Measurements from ENCODE around the gene CPEB3.

Gene CPEB3

GRCh38 chr10:92103376-92104090 lies 187.3 kb downstream of the CPEB3 start:
- DNase-seq (ENCODE audit: low read depth, low spot score) = no peak

DNA sequence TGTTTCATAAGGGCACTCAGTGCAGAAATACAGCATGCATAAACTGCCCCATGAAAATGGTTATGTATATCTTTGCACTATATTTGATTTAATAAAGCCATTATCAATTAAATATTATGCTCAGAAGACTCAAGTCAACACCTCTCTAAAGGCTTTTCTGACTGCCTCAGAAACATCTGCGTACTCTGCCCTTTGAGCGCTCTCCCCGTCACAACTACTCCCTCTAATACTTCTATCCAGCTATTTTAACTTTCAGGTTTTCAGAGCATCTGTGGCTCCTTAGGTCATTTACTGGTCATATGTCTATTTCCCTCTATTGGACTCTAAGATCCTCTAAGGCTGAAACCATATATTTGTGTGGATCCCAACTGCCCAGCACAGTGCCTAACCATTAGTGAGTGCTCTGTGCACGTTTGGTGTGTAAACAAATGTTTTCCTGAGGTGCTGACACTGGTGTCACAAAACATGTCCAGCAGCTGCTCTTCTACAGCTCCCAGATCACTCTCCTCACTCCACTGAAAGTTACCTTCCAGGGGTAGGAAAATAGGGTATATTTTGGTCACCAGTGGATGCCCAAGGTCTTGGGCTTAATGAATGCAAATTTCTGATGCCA lies 188.2 kb downstream of the CPEB3 start:
- no peak for DNase-seq (ENCODE audit: low read depth, low spot score)

- DNase-seq (ENCODE audit: low read depth, low spot score) = no peak
Measured at GRCh38 chr10:92094960-92095359, 195.9 kb downstream of the CPEB3 start.

GRCh38 chr10:92091965-92092364 lies 198.9 kb downstream of the CPEB3 start:
- DNase-seq (ENCODE audit: low read depth, low spot score) = no peak

DNA sequence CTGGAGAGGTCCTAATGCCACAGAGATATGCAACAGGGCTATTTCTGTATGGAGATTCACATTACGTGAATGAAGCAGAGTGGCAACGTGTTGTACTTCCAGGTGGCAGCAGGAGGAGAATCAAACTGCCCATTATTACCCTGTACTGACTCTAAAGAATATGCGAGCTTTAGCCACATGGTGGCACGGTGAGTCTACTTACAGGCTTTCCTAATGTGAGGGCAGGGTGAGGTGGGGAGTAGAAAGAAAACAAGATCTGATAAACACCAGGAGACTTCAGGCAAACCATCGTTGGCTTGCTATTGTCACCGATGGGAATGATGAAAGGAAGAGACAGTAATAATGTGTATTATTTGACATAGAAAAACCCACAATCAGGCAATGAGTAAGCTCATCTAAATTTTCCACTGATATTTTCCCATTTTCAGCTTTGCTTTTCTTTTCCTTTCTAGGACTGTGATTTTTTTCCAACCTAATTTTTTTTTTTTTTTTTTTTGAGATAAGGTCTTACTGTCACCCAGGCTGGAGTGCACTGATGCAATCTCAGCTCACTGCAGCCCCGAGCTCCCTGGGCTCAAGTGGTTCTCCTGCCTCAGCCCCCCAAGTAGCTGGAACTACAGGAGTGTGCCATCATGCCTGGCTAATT lies 203.0 kb downstream of the CPEB3 start:
- peak; percentile 2 for DNase-seq (ENCODE audit: low read depth, low spot score)

GRCh38 chr10:92082583-92083280 lies 208.1 kb downstream of the CPEB3 start:
- DNase-seq (ENCODE audit: low read depth, low spot score) = no peak

- no peak for DNase-seq (ENCODE audit: low read depth, low spot score)
Measured at GRCh38 chr10:92081641-92082040, 209.2 kb downstream of the CPEB3 start.

GRCh38 chr10:92080244-92080643 lies 210.6 kb downstream of the CPEB3 start:
- no peak for DNase-seq (ENCODE audit: low read depth, low spot score)

- no peak for DNase-seq (ENCODE audit: low read depth, low spot score)
Measured at GRCh38 chr10:92079003-92079402, 211.9 kb downstream of the CPEB3 start.

DNA sequence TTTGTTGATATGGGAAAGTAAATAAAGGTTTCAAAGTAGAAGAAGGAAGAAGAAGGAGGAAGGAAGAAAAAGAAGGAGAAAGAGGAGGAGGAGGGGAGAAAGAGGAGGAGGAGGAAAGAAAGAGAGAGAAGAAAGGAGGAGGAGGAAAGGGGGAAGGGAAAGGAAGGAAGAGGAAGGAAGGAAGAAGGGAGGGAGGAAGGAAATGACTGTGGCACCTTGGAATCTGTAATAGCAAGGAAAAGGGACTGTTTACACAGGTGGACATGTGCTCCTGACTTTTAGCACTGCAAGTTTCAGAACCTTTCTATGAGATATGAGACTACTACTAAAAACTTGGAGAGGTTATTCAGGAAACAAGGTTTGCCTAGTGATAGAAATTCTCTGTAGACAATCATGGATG lies 214.2 kb downstream of the CPEB3 start:
- DNase-seq (ENCODE audit: low read depth, low spot score) = no peak

DNA sequence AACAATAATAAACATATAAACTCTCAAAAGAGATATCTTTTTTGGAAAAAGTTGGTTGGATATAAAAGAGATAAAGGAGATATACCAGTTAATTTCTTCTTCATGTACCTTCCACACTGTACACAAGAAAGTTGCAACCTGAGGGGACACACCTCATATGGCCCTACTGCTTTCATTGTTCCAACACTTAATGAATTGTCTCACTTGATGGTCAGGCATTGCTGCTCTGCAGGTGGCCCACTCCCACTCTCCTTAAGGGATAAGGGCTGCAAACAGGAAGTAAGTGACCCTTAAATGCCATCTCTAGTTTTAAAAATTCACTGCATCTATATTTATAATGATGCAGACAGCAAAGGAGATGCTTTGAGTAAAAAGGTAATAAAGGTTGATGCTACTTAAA lies 215.0 kb downstream of the CPEB3 start:
- DNase-seq (ENCODE audit: low read depth, low spot score) = no peak

GRCh38 chr10:92074126-92074887 lies 216.6 kb downstream of the CPEB3 start:
- DNase-seq (ENCODE audit: low read depth, low spot score) = no peak

DNA sequence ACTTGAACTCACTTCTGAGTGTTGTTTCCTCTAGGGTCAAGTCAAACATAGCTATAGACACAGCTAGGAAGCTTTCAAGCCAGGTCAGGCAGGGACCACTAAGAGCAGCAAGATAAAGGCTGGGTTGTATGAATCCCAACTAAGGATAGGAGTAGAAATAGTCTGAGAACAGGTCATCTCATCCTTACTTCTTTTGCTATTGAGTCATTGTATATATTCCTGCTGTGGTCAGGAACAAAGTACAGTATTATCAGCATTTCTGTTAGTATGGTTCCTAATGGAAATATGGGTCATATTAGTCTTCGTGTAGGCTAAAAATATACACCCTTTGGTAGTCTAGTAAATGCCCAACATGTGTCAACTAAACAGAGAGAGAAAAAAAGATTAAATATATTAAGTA lies 222.0 kb downstream of the CPEB3 start:
- DNase-seq (ENCODE audit: low read depth, low spot score) = no peak

DNA sequence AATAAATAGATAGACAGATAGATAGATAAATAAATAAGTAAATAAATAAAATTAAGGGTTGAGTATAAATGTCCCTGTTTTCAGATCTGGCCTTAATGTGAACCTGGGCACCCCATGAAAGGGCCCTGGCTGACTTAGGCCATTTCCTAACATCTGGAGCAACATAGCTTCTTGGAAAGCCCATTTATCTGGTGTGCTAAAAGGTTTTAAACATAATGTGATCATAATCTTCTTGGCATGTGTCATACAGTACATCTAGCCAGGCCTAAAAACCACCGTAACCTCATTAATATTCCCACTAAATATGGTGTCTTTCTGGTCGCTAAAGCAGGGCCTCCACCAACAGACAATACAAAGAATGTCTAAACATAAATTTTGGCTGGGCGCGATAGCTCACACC lies 224.5 kb downstream of the CPEB3 start:
- no peak for DNase-seq (ENCODE audit: low read depth, low spot score)

GRCh38 chr10:92064506-92064905 lies 226.4 kb downstream of the CPEB3 start:
- DNase-seq (ENCODE audit: low read depth, low spot score) = no peak

- DNase-seq (ENCODE audit: low read depth, low spot score) = no peak
Measured at GRCh38 chr10:92062273-92062672, 228.6 kb downstream of the CPEB3 start.

- no peak for DNase-seq (ENCODE audit: low read depth, low spot score)
Measured at GRCh38 chr10:92054807-92055206, 236.1 kb downstream of the CPEB3 start.

DNA sequence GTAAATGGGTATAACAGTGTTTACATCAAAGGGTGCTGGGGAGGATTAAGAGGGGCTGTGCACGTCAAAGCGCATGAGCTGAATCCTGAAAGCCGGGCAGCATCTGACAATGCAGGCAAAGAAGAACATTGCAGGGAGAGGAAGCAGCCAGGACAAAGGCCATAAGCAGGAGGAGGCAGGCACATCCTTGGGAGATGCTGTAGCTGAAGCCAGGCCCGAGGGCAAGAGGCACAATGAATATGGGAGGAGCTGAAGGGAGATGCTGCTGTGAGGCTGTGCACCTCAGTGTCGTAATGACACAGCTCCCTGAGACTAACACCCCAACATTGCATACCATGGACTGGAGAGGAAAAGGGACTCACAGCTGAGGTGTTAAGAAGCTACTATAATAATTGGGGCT lies 238.1 kb downstream of the CPEB3 start:
- no peak for DNase-seq (ENCODE audit: low read depth, low spot score)

GRCh38 chr10:92052088-92052487 lies 238.8 kb downstream of the CPEB3 start:
- DNase-seq (ENCODE audit: low read depth, low spot score) = no peak

DNA sequence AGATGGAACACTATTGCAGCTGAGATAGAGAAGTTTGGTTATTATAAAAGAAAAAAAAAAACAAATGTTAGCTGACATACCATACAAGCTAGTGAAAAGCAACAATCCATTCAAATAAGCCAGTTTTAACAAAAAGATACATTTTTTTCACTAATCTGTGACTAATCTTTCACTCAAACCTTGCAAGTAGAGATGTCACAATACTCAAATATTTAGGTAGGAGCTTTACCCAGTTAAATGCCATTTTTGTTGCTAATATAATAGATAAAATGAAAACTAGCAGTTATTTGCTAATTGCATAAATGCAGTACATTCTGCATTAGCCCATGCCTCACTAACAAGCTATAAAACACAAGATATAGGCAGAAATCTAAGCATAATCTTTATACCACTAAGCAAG lies 243.7 kb downstream of the CPEB3 start:
- no peak for DNase-seq (ENCODE audit: low read depth, low spot score)

DNA sequence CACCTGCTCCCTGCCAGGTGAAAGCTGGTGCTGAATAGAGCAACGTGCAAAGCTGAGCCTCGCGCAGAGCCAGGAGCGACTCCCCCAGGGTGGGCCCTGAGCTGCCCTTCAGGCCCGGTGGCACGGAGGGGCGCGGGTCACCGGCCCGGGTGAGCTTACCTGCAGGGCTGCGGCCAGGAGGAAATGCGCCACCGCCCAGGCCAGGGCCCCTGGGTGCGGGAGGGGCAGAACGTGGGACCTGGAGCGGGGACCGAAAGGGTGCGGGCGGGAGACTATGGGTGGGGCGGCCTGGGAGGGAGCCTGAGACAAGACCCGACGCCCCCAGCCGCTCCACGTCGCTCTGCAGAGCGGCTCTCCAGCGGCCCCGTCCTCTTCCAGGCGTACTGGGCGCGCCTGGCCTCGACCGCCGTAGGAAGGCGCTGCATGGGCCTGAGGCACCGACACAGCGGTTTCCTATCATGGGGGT lies 245.2 kb downstream of the CPEB3 start:
- no peak for DNase-seq (ENCODE audit: low read depth, low spot score)

GRCh38 chr10:92042541-92042940 lies 248.3 kb downstream of the CPEB3 start:
- DNase-seq (ENCODE audit: low read depth, low spot score) = no peak

Measured in activated CD4-positive, CD25-positive, alpha-beta regulatory T cell treated with anti-CD3 and anti-CD28 coated beads, Interleukin-2, amount 50 U/mL, for 16 hours (primary cell).